HEK293 (cell line): ENCODE measurements around the gene INPP5A.

Experiments
- CTCF ChIA-PET: fragments of 350-600 bp; formaldehyde crosslinking; extraction: SDS; loops from one replicate; lab custom pipeline; 2021; ENCODE audit warnings: antibody characterized with exemption; lab: Yijun Ruan, JAX
- POLR2A ChIA-PET: fragments of 300-600 bp; formaldehyde crosslinking; extraction: SDS; loops from one replicate; lab custom pipeline; 2020; ENCODE audit warnings: antibody characterized with exemption, inconsistent platforms; lab: Yijun Ruan, JAX
- H3K27ac ChIP-seq: fragments of 200-500 bp; sonication (Bioruptor generic); 2 replicates; pipeline ENCODE4 v1.5.1; 2014; ENCODE audit warnings: low read depth, low read length, control low read depth, inconsistent platforms; ENCODE audit errors: extremely low read depth
- H3K36me3 ChIP-seq, 2 experiments: fragments of 200-500 bp in 1 of 2; sonication (Bioruptor generic) in 1 of 2; 1 replicate in 1 of 2; 2 replicates in 1 of 2; pipeline ENCODE4 v1.5.1; 2014 to 2017; ENCODE audit warnings: inconsistent platforms in 2 of 2, low read length in 2 of 2; ENCODE audit not compliant: control insufficient read depth in 2 of 2, insufficient read depth in 1 of 2
- H3K4me1 ChIP-seq: fragments of 200-500 bp; sonication (Bioruptor generic); 2 replicates; pipeline ENCODE4 v1.5.1; 2014; ENCODE audit warnings: mild to moderate bottlenecking, low read length, inconsistent platforms; ENCODE audit not compliant: control insufficient read depth, insufficient read depth
- H3K4me3 ChIP-seq: 2 replicates; pipeline ENCODE4 v1.5.1; 2011; ENCODE audit warnings: low read depth, mild to moderate bottlenecking, control low read depth, low read length, moderate library complexity
- H3K9me3 ChIP-seq: fragments of 200-500 bp; sonication (Bioruptor generic); 2 replicates; pipeline ENCODE4 v1.5.1; 2014; ENCODE audit warnings: low read depth, low read length, inconsistent platforms; ENCODE audit not compliant: control insufficient read depth, insufficient read depth
- FEZF1 ChIP-seq: fragments of 450-650 bp; formaldehyde crosslinking; IDR thresholded peaks from 2 replicates; pipeline ENCODE4 v1.5.1; 2016; ENCODE audit warnings: missing biosample characterization, missing genetic modification characterization
- HIC1 ChIP-seq: fragments of 450-650 bp; formaldehyde crosslinking; IDR thresholded peaks from 2 replicates; pipeline ENCODE4 v1.5.1; 2016; ENCODE audit warnings: missing biosample characterization, missing genetic modification characterization
- KLF7 ChIP-seq: fragments of 450-650 bp; formaldehyde crosslinking; IDR thresholded peaks from 2 replicates; pipeline ENCODE4 v1.5.1; 2016; ENCODE audit warnings: missing biosample characterization, missing genetic modification characterization, borderline replicate concordance
- PRDM2 ChIP-seq: fragments of 450-650 bp; formaldehyde crosslinking; IDR thresholded peaks from 2 replicates; pipeline ENCODE4 v1.5.1; 2016; ENCODE audit warnings: missing biosample characterization, missing genetic modification characterization, borderline replicate concordance
- SP7 ChIP-seq: fragments of 450-650 bp; formaldehyde crosslinking; IDR thresholded peaks from 2 replicates; pipeline ENCODE4 v1.5.1; 2016; ENCODE audit warnings: missing biosample characterization, missing genetic modification characterization
- TCF7L2 ChIP-seq: IDR thresholded peaks from 2 replicates; pipeline ENCODE4 v1.6.1; 2011; ENCODE audit warnings: low read depth, mild to moderate bottlenecking, inconsistent platforms, low read length, moderate library complexity, borderline replicate concordance
- YY1 ChIP-seq: fragments of 450-650 bp; formaldehyde crosslinking; IDR thresholded peaks from 2 replicates; pipeline ENCODE4 v1.5.1; 2018; ENCODE audit warnings: missing biosample characterization, missing genetic modification characterization
- ZBTB1 ChIP-seq: fragments of 450-650 bp; formaldehyde crosslinking; IDR thresholded peaks from 2 replicates; pipeline ENCODE4 v1.5.1; 2016; ENCODE audit warnings: missing biosample characterization, missing genetic modification characterization
- ZNF112 ChIP-seq: fragments of 450-650 bp; formaldehyde crosslinking; IDR thresholded peaks from 2 replicates; pipeline ENCODE4 v1.5.0; 2017; ENCODE audit warnings: missing biosample characterization, missing genetic modification characterization
- ZNF121 ChIP-seq: fragments of 450-650 bp; formaldehyde crosslinking; IDR thresholded peaks from 2 replicates; pipeline ENCODE4 v1.5.1; 2016; ENCODE audit warnings: missing biosample characterization, missing genetic modification characterization
- ZNF174 ChIP-seq: fragments of 450-650 bp; formaldehyde crosslinking; IDR thresholded peaks from 2 replicates; pipeline ENCODE4 v1.5.0; 2017; ENCODE audit warnings: missing biosample characterization, mild to moderate bottlenecking, missing genetic modification characterization
- ZNF274 ChIP-seq, 2 experiments: fragments of 200-500 bp in 1 of 2; fragments of 450-650 bp in 1 of 2; sonication (Bioruptor generic) in 1 of 2; formaldehyde crosslinking in 1 of 2; IDR thresholded peaks; 2 replicates each; pipeline versions ENCODE4 v1.5.1 to v1.6.1; 2014 to 2016; ENCODE audit warnings: borderline replicate concordance in 1 of 2, inconsistent platforms in 1 of 2, low read length in 1 of 2, missing biosample characterization in 1 of 2, missing genetic modification characterization in 1 of 2
- ZNF324 ChIP-seq: fragments of 450-650 bp; formaldehyde crosslinking; IDR thresholded peaks from 2 replicates; pipeline ENCODE4 v1.5.1; 2016; ENCODE audit warnings: missing biosample characterization, missing genetic modification characterization
- ZNF391 ChIP-seq: fragments of 450-650 bp; formaldehyde crosslinking; IDR thresholded peaks from 2 replicates; pipeline ENCODE4 v1.5.1; 2016; ENCODE audit warnings: low read depth, missing biosample characterization, missing genetic modification characterization, borderline replicate concordance
- ZNF473 ChIP-seq: fragments of 450-650 bp; formaldehyde crosslinking; IDR thresholded peaks from 2 replicates; pipeline ENCODE4 v1.5.1; 2017; ENCODE audit warnings: missing biosample characterization, missing genetic modification characterization
- ZNF488 ChIP-seq: fragments of 450-650 bp; formaldehyde crosslinking; IDR thresholded peaks from 2 replicates; pipeline ENCODE4 v1.5.1; 2016; ENCODE audit warnings: missing biosample characterization, missing genetic modification characterization
- ZNF571 ChIP-seq: fragments of 450-650 bp; formaldehyde crosslinking; IDR thresholded peaks from 2 replicates; pipeline ENCODE4 v1.5.0; 2017; ENCODE audit warnings: missing biosample characterization, missing genetic modification characterization
- ZNF658 ChIP-seq: fragments of 450-650 bp; formaldehyde crosslinking; IDR thresholded peaks from 2 replicates; pipeline ENCODE4; 2016; ENCODE audit warnings: missing biosample characterization, missing genetic modification characterization
- ZNF677 ChIP-seq: fragments of 450-650 bp; IDR thresholded peaks from 2 replicates; pipeline ENCODE4 v1.5.0; 2018; ENCODE audit warnings: missing biosample characterization, mild to moderate bottlenecking, missing genetic modification characterization, moderate library complexity

Gene INPP5A

GRCh38 chr10:132813001-132813401 lies 275.4 kb downstream of the INPP5A start (continued):
- TF ChIP-seq PRDM2 (no peak), ZNF571 (no peak), FEZF1 (tag by site-specific recombination) (no peak), ZNF274 (IDR thresholded peaks at IDR 0.05; ENCODE audit: low read length) (no peak), ZNF274 (tag by site-specific recombination; IDR thresholded peaks at IDR 0.05; ENCODE audit: borderline replicate concordance) (no peak)

- POLR2A ChIA-PET = interaction anchor here (0.6 kb wide), 1 partner anchor 40 kb away, joined by 3 read pairs; no protein-coding TSS in a partner anchor
Observed at GRCh38 chr10:132813560-132814468, 276.2 kb downstream of the INPP5A start.

GRCh38 chr10:132814469-132814856 lies 276.9 kb downstream of the INPP5A start:
- Histone ChIP-seq H3K36me3 (no peaks in the 10 kb centered on the region), H3K4me1 (no peaks in the 10 kb centered on the region), H3K4me3 (no peak overlapping the region), H3K9me3 (no peaks in the 10 kb centered on the region), H3K27ac (no peak overlapping the region)
- CTCF ChIA-PET = no interaction called here
- POLR2A ChIA-PET = interaction anchor here (0.6 kb wide), 1 partner anchor 41 kb away, joined by 3 read pairs; no protein-coding TSS in a partner anchor
- TF ChIP-seq ZNF112 (tag by site-specific recombination) (no peak), ZNF488 (no peak), ZBTB1 (tag by site-specific recombination) (no peak), TCF7L2 (no peak), ZNF324 (tag by site-specific recombination) (no peak), ZNF121 (no peak)

More at GRCh38 chr10:132813560-132814468, 276.2 kb downstream of the INPP5A start:
- Histone ChIP-seq H3K9me3 (no peaks in the 10 kb centered on the region), H3K4me1 (no peaks in the 10 kb centered on the region), H3K27ac (no peak overlapping the region), H3K36me3 (no peaks in the 10 kb centered on the region), H3K4me3 (no peak overlapping the region)
- no peak for TF ChIP-seq ZNF658 (tag by site-specific recombination)
- TF ChIP-seq SP7 = no peak
- TF ChIP-seq ZNF473 = no peak
- no peak for TF ChIP-seq ZNF677 (tag by site-specific recombination)
- TF ChIP-seq ZNF391 (tag by site-specific recombination) = no peak
- no peak for TF ChIP-seq TCF7L2
- no peak for TF ChIP-seq HIC1 (tag by site-specific recombination)
- no peak for TF ChIP-seq ZNF174
- TF ChIP-seq KLF7 (tag by site-specific recombination) = no peak
- TF ChIP-seq YY1 (tag by site-specific recombination) = no peak
- CTCF ChIA-PET = no interaction called here
